ACHN (cell line): ENCODE measurements around the gene KRT7.
A peak's percentile ranks its signal among the peaks of the same experiment; 100 is the strongest.

Experiments
- DNase-seq: peaks from one replicate; pipeline ENCODE4 v3.0.0-alpha.2; 2015
- in situ Hi-C: cut with HindIII; loops from 2 replicates; pipeline ENCODE4 v1.10.0; 2017; ENCODE audit warnings: low sequenced_read_pairs, low pct_ligation_motif_present, low pct_unique_long_range_greater_than_20kb

Gene KRT7

GRCh38 chr12:52222692-52223091, 10.4 kb upstream of the KRT7 start:
- in situ Hi-C loops, result no loop called here

GRCh38 chr12:52223406-52224039, 9.5 kb upstream of the KRT7 start:
- DNase-seq, result no peak
- in situ Hi-C loops, result no loop called here

More at GRCh38 chr12:52222692-52223091, 10.4 kb upstream of the KRT7 start:
- no peak for DNase-seq

- in situ Hi-C loops, result no loop called here
- no peak for DNase-seq
Observed at GRCh38 chr12:52224151-52224550, 8.9 kb upstream of the KRT7 start.

DNA sequence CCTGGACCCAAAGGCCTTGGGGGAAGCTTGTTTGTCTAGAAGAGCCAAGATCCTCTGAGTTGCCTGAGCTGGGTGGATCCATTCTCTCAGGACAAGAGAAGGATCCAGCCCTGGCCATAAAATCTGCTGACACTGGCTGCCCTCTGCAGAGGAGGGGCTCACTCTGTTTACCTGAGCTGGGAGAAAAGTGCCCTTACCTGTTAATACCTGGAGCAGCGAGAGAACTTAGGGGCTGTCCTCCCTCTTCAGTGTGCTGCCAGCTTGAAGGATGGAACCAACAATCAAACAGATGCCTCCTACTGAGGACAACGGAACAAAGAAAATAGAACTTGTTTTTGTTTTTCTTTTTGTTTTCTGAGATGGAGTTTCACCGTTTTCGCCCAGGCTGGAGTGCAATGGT, 7.3 kb upstream of the KRT7 start:
- in situ Hi-C loops, result no loop called here
- DNase-seq, result no peak

DNA sequence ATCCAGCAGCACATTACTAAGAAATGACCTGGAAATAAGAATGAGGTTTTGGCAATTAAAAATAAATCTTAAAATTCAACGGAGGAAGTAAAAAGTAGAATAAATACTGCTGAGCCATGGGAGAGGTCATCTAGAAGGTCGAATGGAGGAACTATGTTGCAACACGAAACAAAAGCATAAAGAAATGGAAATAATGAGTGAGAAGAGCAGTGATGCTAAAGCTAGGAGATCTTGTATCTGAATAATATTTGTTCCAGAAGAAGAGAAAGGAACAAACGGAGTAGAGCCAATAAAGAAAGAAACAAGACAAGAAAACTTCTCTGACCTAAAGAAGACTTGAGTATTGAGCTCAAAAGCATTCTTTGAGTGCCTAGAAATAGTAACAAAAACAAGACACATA, 6.6 kb upstream of the KRT7 start:
- in situ Hi-C loops, result no loop called here

DNA sequence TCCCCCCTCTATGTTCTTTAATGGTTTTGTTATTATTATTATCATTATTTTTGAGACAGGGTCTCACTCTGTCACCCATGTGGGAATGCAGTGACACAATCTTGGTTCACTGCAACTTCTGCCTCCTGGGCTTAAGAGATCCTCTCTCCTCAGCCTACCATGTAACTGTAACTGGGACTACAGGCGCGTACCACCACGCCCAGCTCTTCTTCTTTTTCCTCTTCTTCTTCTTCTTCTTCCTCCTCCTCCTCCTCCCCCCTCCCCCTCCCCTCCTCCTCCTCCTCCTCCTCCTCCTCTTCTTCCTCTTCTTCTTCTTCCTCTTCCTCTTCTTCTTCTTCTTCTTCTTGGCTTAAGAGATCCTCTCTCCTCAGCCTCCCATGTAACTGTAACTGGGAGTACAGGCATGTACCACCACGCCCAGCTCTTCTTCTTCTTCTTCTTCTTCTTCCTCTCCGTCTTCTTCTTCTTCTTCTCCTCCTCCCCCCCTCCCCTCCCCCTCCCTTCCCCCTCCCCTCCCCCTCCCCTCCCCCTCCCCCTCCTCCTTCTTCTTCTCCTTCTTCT, 5.4 kb upstream of the KRT7 start:
- in situ Hi-C loops, result no loop called here
- DNase-seq, result no peak

More for the DNA sequence above, 6.6 kb upstream of the KRT7 start:
- DNase-seq, result no peak

DNA sequence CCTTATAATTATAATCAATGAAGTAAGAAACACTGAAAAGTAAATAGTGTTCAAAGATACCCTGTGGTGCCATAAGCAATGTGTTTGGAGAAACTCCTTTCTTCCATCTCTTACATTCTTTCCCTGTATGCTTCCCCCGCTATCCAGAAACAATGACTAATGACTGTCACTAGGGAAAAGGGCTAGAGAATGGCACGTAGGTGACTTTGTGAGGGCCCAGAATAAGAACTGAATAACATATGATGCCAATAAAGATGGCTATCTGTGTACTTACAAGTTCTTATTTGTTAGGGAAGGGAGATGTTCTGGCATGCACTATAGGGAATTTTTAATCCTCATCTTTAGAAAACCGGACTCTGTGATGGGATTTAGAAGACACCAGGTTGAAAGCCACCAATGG, 4.7 kb upstream of the KRT7 start:
- no peak for DNase-seq
- in situ Hi-C loops, result no loop called here

DNA sequence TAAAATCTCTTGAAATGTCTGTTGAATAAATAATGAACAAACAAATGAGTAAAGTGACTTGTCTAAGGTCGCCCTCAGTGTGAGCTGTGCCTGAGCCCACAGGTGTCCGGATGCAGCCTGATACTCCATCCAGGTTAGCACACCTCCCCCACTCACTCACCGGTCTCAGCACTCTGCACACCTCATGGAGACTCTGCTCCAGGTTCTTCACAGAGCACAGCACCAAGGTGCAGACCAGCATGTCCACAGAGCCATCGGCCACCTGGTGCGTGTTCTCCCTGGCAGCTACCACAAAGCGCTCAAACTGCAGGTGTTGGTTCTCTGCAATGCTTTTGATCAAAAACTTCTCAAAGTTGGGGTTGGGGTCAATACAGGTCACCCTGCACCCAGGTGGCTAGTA, 4.1 kb upstream of the KRT7 start:
- DNase-seq, result no peak
- in situ Hi-C loops, result no loop called here

GRCh38 chr12:52229836-52230343, 3.2 kb upstream of the KRT7 start:
- in situ Hi-C loops, result no loop called here
- no peak for DNase-seq

DNA sequence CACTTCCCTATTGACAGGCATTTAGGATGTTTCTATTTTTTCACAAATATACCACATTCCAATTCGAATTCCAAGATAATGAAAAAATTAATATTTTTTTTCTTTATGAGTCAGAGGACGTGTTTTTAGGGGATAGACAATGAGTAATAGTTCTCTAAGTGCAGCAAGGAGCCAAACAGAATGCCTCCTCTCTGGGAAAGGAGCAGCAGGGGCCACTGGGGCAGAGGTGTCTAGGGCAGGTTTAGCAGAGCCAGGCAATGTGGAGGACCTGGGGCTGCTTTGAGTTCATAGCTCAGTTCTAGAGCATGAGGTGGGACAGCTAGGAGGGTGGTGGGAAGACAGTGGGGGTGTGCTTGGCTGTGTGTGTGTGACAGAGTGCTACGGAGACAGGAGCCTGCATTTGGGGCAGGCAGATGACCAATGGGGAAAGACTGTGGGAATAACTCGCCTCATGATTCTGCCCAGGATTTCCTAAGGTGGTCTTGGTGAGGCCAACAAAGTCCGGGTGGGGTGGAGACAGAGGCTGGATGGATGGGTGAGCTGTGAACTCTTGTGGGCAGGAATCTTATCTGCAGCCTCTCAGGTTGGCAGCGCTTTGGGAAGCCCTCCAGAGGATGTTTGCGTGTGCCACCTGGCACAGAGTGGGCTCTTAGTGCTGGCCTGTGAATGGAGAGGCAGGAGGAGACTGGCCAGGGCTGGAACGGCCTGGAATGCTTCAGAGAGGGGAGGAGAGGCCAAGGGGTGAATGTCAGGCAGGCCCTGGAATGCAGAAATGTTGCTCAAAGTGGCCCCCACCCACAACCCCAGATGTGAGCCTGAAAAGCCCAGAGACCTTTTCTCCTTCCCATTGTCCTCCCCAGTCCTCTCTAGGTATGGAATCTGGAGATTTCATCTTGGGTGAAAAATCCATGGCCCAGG, 2.4 kb upstream of the KRT7 start:
- DNase-seq, result peak; percentile 75
- in situ Hi-C loops, result no loop called here

GRCh38 chr12:52231305-52232202, 1.5 kb upstream of the KRT7 start:
- DNase-seq, result no peak
- in situ Hi-C loops, result no loop called here

DNA sequence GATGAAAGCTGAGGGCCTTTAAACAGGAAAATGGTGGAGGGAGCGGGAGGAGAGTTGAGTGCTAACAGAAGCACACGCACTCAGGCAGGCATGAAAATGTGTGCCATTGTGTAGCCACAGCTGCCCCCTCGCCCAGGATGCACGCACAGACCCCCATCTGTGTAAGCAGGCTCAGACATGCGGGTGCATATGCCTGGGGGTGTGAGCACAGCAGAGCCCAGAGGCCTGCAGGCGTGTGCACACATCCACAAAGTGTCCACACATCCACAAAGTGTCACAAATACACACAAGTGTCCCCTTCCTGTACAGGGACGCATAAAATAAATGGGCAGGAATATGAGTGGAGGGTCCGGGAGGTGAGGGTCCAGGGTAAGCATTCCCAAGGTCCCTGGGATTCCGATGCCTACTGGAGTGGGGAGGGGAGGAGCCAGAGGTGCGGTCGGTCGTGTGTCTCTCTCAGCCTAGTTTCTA, 805 bp upstream of the KRT7 start:
- DNase-seq, result no peak
- in situ Hi-C loops, result no loop called here

DNA sequence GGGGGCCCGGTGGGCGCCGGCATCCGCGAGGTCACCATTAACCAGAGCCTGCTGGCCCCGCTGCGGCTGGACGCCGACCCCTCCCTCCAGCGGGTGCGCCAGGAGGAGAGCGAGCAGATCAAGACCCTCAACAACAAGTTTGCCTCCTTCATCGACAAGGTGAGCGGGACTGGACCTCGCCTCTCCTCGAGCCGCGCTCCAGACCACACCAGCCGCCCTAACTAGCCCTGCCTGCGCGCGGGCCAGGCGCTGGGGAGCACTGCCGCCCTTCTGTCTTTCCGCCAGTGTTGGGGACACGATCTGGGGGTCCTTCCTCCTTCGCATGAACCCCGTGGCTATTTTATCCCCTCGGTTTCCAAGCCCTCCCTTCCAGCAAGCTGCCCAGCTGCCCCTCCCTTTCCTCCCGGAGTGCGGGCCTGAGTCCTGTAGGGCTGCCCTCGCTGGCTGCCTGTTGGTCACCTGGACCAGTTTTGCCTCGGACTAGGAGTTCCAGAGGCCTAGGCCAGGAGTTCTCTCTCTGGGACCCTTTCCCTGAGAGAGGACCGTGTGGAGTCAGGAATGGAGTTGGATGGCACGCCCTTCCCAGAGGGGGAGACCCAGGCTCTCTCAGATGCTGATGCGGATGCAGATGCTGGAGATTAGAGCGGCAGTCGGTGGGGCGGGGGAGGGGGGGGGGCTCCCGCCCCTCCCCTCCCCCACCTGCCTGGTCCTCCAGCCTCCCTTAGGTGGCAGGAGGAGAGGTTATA, 592 bp downstream of the KRT7 start:
- DNase-seq, result no peak
- in situ Hi-C loops, result no loop called here

GRCh38 chr12:52234223-52234810, 1.3 kb downstream of the KRT7 start:
- in situ Hi-C loops, result no loop called here
- no peak for DNase-seq

DNA sequence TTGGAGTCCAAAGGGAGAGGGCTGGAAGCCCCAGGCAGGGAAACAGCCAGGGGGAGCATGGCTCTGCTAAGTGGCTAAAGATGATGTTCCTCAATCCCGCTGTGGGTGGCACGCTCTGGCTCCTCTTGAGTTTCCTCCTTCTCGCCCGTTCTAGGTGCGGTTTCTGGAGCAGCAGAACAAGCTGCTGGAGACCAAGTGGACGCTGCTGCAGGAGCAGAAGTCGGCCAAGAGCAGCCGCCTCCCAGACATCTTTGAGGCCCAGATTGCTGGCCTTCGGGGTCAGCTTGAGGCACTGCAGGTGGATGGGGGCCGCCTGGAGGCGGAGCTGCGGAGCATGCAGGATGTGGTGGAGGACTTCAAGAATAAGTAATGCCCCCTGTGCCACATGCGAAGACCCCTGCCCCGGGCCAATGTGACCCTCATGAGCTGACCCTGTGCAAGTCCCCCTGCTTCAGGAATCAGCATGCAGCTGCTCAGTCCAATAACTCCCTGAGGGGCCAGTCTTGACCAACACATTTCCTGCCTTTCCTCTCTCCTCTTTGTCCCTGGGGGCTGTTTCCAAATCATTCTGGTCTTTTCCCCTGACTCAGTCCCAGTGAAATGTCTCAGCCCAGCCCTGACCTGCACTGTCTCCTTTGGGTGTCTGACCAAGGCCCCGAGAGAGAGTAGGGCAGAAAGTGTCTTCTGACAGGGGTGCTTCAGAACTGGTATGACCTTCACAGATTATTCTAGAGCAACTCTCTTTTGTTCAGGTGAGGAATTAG, 2.1 kb downstream of the KRT7 start:
- in situ Hi-C loops, result no loop called here

DNA sequence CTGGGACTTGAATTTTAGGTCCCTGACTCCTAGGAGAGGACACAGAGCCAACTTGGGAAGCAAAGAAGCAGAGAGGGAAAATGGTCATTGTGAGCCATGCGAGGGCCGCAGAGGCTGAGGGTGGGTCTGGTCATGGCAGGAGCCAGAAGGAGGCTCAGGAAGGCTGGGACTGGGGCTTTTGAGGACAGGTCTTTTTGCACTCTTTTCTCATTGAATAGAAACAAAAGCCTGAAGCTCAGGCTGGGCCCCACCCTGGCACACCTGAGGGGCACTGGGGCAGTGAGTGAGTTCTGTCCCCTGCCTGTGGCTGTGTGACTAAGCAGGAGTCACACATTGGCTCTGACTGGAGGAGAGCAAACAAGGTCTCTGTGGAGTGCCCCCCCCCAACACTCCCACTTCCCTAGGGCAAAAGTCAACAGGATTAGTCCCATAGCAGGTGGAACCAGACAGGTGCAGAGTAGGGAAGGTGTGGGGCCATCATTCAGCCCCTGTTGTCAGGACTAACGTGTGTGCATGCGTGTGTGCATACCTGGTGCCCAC, 2.8 kb downstream of the KRT7 start:
- in situ Hi-C loops, result no loop called here
- DNase-seq, result no peak

More for the DNA sequence above, 2.1 kb downstream of the KRT7 start:
- DNase-seq, result no peak
